GM13977 (cell line): ENCODE data around the gene ID1.
A peak's percentile ranks its signal among the peaks of the same experiment; 100 is the strongest.

ENCODE experiments used
- DNase-seq: peaks from one replicate; pipeline ENCODE4 v3.0.0; 2012; ENCODE audit warnings: low spot score
- in situ Hi-C: fragments of 300-500 bp; cut with MboI; formaldehyde crosslinking; loops from one replicate; pipeline ENCODE4 v1.12.0; 2022; ENCODE audit warnings: low sequenced_read_pairs, low pct_unique_long_range_greater_than_20kb, mixed read lengths, inconsistent platforms; ENCODE audit not compliant: unreplicated experiment
- TF ChIP-seq, protein P1 (sequence below): IDR thresholded peaks from 2 replicates; pipeline ENCODE4 v1.5.1; 2012; ENCODE audit warnings: mild to moderate bottlenecking, control low read depth; ENCODE audit not compliant: insufficient read depth; ENCODE audit errors: extremely low read depth, missing control alignments

The ID1 gene

DNA sequence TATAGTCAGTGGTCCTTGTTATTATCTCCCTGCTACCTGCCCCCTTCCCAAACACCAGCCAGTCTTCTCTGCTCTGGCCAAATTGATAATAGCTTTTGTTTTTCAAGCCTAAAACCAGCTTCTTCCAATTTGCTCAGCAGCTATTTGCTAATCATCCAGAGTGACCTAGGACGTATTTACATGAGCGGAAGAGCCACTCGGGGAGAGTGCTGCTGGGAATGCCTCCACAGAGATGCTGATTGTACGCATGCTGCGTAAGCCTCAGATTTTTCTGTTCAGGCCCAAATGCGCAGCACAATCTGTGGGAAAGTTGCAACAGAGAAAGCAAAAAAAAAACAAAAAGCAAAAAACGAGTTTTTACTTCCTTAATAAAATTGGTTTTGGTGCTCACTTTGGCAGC is 24.4 kb upstream of the ID1 start:
- TF ChIP-seq, protein P1, sequence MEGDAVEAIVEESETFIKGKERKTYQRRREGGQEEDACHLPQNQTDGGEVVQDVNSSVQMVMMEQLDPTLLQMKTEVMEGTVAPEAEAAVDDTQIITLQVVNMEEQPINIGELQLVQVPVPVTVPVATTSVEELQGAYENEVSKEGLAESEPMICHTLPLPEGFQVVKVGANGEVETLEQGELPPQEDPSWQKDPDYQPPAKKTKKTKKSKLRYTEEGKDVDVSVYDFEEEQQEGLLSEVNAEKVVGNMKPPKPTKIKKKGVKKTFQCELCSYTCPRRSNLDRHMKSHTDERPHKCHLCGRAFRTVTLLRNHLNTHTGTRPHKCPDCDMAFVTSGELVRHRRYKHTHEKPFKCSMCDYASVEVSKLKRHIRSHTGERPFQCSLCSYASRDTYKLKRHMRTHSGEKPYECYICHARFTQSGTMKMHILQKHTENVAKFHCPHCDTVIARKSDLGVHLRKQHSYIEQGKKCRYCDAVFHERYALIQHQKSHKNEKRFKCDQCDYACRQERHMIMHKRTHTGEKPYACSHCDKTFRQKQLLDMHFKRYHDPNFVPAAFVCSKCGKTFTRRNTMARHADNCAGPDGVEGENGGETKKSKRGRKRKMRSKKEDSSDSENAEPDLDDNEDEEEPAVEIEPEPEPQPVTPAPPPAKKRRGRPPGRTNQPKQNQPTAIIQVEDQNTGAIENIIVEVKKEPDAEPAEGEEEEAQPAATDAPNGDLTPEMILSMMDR = no peak
- in situ Hi-C loops = no loop called here
- DNase-seq = no peak

DNA sequence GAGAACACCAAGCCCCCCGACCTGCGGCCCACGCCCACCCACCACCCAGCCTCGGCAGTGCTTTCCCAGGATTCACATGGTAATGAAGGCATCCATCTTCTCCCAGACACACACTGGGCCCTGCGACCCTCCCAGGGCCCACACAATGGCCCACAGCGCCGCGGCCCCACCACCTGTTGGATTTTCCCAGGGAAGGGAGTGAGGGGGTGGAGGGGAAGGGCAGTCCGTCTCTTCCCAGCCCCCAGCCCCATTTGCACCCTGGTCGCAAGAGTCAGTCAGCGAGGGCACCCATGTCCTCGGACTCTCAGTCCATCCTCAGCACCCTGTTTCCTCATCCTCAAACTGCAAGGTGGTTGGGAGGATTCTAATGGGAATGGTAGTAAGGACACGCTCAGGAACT is 23.7 kb upstream of the ID1 start:
- TF ChIP-seq, protein P1 = no peak
- in situ Hi-C loops = no loop called here
- no peak for DNase-seq

DNA sequence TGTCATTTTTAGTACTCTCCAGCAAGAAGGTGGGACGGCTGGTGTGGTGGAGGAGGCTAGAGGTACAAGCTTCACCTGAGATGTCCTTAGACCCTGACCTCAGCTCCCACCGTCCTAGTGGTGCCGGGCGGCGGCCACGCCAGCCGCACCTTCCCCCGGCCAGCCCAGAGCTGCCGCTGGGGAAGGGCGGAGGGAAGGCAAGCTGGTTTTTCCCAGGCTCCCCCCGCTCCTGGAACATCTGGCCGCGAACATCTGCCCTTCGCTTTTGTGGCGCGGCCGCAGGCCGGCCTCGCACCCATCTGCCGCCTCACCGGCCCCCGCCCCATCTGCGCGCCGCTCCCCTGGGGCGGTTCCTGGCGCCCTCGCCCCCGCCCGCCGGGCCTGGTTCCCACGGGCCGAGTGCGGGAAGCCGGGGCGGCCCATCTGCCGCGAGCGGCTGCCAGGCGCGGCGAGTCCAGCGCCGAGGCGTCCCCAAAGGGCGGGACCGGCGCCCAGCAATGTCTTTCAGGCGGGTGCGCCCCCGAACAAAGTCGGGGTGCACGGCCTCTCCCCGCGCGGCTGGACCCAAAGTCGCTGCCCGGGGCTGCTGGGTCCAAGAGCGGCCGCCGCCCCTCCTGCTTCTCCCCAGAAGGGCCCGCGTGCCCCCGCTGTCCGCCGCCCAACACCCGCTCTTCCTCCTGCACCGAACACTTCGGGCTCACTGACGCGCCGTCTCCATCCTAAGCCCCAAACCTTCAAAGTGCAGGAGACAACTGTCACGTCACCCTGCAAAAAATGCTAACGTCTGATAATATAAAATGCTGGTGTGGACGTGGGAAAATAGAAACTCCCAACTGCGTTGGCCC is 17.3 kb upstream of the ID1 start:
- peak; percentile 65 for DNase-seq
- in situ Hi-C loops = no loop called here
- TF ChIP-seq, protein P1 = no peak

DNA sequence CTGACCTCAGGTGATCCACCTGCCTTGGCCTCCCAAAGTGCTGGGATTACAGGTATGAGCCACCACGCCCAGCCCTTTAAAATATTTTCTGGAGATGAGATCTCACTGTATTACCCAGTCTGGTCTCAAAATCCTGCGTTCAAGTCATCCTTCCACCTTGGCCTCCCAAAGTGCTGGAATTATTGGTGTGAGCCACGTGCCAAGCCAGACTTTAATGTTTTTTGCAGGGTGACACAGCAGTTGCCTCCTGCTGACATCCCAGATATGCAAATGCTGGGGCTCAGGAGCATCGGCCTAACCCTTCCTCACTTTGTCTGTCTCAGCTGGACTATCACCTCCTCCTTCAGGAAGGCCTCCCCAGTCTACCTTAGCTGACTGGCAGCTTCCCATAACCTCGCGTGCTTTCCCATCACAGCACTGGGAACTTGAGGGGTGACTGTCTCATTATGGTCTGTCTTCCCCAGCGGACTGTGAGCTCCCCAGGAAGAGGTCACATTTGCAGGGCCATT is 14.3 kb upstream of the ID1 start:
- TF ChIP-seq, protein P1 = no peak
- in situ Hi-C loops = no loop called here
- DNase-seq = no peak

DNA sequence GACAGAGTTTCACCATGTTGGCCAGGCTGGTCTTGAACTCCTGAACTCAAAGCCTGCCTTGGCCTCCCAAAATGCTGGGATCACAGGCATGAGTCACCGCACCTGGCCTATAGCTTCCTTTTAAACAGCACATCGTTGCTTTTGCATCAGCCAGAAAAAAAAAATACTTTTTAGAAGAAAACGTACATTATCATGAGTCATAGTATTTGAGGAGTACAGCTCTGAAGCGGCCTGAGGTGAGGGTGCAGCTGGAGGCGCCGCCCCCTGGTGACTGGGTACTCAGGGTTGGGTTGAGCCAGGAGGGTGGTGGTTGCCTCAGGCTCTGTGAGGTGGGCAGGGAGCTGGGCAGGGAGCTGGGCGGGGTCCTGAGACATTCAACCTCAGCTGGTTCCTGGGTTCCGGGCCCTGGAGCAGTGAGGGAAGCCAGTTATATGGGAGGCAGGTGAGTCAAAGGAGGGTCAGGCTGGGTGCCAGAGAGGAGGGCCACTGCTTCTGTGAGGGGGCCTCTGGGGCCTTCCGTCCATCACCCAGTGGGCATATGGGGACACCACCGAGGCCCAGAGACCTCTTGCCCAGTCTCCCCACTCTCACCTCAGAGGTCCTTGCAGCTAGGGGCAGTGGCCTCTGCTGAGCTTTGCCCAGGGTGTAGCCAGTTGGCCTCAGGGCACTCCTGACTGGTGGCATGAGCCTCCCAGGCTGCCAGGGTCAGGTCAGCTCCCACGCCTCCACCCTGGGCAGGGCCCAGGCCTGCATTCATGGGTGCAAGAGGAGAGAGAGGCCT is 11.7 kb upstream of the ID1 start:
- in situ Hi-C loops = no loop called here
- DNase-seq = no peak
- TF ChIP-seq, protein P1 = no peak

DNA sequence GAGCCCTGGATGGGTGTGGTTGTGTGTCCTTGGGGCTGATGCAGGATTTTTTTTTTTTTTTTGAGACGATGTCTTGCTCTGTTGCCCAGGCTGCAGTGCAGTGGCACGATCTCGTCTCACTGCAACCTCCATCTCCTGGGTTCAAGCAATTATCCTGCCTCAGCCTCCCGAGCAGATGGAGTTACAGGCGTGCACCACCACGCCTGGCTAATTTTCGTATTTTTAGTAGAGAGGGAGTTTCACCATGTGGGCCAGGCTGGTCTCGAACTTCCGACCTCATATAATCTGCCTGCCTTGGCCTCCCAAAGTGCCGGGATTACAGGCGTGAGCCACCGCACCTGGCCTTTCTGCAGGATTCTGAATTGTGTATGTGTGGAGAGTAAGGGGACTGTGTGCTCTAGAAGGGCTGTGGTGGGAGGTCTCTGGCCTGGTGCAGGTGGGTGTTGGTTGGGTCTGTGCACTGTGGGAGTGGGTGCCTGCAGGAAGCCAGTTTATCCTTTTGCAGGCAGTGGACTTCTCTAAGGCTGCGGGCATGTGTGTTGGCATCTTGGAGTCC is 11.0 kb upstream of the ID1 start:
- DNase-seq = no peak
- TF ChIP-seq, protein P1 = no peak
- in situ Hi-C loops = no loop called here
